ENCODE results near the gene CDH4.

CDH4 gene

DNA sequence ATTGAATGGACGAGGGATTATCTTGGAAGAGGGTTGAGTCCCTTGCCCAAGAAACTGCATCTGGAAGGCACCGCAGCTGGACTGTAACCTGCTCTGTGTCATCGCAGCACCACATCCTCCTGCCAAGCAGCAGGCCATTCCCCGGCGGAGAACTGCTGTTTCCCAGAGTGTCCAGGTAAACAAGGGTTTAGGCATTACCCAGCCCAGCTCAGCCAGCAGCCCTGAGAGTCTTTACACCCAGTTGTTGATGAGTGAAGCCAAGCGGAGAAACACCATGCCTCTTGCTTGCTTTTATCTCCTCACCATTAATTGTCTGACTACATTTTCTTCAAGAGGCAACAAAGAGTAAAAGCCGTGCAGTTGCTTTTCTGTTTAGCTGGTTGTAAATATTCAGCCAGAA is 104.1 kb downstream of the CDH4 start:
- DNase-seq (ENCODE audit: low spot score), result no peak

DNA sequence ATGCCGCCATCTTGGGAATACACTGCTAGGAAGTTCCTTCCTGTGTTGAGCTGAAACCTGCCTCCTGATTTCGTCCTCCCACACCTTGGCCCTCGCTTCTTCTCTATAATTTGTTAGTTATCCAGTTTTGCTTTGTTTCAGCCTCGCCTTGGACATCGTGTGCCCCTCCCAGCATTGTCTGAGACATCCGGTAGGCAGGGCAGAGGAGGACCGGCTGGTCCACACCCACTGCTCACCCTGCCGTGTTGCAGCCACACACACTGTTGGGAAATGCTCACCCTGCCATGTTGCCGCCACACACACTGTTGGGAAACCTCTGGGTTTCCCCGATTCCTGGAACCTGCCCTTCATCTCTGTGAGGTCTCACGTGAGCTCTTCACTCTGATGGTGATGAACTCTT is 105.1 kb downstream of the CDH4 start:
- no peak for DNase-seq (ENCODE audit: low spot score)

DNA sequence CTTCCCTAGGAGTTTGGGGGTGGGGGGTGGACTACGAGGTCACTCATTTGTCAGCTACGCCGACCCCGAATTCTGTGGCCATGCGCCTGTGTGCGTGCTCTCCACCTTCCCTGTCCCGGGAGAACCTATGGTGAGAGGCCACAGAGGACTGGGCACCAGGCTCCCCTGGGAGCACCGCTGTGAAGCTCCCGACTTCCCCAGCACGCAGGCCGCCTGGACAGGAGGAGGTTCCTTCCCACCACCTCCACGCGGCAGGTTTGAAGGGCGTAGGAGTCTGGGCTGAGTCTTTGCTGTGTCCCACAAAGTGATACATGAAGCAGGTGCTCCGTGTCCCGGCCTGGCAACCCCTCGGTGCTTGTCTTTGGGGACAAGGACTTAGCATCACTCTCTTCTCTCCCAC is 107.2 kb downstream of the CDH4 start:
- DNase-seq (ENCODE audit: low spot score), result no peak

DNA sequence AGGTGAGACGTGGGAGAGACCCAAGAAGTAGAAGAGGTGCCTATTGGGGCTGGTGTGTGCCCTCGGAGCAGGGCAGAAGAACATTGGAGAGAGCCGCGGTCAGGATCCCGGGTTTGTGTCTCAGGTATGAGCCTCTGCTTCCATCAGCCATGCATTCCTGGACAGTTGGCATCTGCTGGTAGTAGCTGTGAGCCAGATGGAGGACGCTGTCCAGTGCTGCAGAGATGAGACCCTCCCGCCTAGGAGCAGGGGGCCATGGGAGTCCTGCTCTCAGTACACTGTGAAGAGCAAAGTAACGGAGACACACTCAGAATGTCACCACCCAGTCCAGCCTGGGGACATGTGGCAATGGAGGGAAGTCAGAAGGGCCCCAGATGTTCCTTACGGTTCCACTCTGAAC is 108.2 kb downstream of the CDH4 start:
- no peak for DNase-seq (ENCODE audit: low spot score)

DNA sequence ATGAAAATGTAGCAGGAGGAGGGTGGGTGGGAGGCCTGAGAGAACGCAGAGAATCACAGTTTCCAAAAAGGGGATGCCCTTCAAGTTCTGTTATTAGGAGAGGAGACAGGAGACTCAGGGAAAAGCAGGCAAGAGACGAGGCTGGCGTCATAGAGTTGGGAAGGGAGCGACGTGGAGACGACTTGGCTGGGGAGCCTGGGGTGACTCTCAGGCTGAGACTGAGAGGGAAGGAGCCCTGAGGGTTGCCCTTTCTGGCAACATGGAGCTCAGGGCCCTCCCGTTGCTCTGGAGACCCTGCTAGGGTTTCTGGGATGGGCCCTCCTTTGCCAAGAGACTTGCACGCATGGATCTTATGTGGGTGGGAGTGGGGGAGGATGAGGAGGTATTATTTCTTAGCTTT is 108.9 kb downstream of the CDH4 start:
- DNase-seq (ENCODE audit: low spot score), result no peak

DNA sequence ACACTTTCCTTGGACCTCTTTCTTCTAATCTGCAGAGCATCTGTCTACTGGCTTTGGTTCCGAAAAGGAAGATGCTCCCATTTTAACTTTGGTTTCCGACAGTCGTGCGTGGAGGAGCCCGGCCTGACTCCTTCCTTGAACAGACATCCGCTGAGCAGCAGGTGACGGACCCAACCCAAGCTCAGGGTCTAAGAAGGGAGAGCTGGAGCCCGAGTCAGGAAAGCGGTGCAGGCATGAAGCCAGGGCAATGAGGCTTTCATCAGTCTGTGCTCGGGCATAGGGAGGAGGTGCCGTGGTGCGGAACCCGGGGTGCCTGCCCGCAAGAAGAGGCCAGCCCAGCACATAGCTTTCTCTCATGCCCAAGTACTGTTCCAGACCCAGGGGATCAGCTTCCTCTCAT is 109.4 kb downstream of the CDH4 start:
- DNase-seq (ENCODE audit: low spot score), result no peak

DNA sequence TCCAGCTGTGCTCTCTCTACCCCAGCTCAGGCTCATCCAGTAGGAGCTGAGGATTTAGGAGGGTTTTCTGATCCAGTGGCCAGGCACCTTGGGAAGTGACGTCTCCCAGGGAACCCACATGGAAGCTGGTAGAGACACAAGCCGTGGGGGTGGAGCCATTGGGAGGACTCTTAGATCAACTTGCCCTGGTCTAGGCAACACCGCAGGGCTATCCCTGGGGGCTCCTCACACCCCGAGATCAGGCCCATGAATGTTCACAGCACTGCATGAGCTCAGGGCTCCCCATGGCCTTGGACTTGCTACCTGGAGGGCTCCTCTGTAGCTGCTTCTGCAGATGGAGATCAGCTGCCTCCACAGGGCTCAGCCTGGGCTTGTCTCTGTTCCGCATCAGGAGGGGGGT is 112.1 kb downstream of the CDH4 start:
- DNase-seq (ENCODE audit: low spot score), result no peak

DNA sequence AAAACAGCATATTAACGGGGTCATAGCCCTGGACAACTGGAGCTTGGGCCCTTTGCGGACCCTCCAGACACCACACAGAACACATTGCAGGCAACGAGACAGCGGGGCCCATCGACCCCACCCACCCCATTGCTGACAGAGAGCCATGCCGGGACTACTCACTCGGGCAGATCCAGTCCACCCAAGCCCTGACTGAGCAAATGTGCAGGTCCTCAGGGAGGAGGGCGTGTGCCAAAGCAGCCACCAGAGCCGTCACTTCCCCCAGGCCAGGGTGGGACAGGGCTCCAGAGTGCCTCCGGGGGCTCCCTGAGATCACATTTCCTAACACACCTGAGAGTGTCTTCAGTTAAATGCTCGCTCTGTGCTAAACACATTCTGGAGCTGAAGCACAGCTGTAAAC is 114.9 kb downstream of the CDH4 start:
- DNase-seq (ENCODE audit: low spot score), result no peak

DNA sequence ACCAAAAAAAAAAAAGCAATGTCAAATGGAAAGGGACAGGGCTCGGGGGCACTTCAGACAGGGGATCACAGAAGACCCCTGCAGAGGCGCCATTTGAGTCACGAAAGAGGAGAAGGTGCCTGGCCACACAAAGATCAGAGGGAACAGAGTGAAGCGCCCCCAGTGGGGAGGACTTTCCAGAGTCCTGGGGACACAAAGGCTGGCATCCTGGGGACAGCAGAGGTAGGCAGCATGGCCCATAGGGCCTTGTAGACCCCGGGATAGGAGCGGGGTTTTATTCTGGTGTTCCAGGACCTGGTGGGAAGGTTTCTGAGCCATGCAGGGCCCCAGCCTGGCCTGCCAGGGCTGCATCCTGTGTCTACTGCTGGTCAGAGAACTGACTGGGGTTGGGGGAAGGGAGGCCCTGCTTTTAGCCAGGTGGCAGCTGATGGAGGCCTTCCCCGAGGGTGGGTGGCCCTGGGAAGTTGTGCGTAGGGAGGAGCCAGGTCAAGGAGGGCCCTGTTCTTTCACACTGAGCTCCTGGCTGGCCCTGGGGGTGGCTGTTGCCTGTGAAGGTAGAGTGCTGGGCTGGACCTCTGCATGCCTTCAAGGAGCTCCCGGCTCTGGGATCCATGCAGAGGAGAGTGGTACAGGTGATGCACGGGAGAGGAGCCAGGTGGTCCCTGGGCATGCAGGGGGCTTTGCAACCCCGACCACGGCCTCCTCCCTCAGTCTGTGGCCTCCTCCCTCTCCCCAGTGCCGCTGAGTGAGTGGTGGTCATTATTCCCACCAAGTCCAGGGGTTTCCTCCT is 117.9 kb downstream of the CDH4 start:
- no peak for DNase-seq (ENCODE audit: low spot score)

DNA sequence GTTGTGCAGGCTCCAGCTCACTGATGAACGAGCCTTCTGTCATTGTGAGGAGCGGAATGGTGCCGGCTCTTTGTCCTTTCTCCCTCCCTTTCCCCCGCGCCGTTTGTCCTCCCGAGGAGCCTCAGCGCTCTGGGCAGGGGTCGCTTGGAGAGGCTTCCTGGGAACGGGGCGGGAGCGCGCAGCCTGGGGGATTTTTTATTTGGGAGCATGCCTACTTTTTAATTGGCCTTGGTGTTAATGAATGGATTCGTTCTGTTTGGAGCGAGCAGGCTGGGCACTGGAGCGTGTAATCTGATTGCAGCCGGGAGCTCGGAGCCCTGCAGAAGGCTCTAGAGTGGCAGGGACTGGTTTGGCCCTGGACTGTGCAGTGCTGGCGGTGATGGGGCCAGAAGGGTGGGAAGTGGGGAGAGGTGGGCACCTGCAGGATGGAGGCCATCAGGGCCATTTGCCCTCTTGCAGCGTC is 118.8 kb downstream of the CDH4 start:
- DNase-seq (ENCODE audit: low spot score), result no peak

DNA sequence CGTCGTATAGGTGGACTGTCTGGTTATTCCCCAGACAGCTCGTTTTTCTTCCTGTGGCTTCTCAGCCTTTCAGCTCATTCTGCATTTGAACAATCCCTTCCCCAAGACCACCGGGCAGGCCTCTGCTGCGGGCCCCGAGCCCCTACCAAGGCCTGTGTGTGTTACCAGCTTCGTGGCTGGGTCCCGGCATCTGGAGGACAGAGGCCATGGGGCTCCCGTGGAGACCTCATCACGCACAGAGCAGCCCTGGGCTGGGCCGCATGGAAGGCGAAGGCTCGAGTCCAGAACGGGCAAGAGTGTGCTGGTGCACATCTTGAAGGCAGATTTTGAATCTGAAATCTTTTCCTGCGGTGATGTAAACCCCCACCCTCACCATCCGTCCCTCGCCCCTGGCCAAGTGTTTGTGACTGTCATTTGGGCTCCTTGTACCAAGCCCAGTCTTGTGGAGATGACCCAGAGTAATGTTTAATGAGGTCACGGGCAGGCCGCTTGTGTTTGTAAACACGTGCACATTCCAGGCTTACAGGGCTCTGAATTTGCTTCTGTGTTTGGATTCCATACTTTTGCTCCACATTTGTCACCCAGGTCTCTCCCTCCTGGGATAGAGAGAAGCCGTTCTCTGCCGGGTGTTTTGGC is 119.6 kb downstream of the CDH4 start:
- DNase-seq (ENCODE audit: low spot score), result no peak

DNA sequence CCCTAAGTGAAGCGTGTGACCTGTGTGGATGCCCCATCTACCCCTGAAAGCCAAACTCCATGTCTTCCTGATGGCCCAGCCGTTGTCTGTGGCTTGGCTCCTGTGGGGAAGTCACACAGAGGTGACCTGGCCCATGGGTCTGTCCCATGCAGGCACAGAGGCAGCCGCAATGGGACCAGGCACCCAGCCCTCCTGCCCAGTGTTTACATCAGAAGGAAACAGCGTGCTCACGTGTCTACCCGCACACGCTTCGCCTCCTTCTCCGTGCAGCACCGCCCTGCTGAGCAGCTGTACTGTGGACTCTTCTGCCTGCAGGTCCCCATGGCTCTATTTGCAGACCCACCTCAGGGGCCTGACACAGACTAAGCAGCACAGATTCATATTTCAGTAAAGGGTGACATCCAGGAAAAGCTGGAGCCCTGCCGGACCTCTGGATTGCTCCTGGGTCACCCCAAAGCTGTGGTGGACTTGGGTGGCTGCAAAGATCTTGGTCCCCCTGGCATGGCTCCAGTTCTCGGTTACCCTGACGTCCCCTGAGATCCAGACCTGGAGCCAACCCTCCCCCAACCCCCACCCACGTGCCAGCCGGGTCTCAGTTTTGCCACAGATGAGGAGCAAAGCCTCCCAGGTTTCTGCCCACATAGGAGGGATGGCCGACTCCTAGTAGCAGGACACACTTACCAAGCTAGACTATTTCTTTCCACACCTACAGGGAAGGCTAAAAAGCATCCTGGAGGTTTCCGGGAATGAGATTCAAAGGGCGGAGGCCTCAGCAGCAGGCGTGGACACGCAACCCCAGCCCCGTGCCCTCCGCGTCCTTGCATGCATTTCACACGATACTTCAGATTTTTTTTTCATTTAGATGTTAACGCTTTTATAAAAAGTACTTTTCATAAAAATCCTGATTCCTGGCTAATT is 120.3 kb downstream of the CDH4 start:
- no peak for DNase-seq (ENCODE audit: low spot score)

DNA sequence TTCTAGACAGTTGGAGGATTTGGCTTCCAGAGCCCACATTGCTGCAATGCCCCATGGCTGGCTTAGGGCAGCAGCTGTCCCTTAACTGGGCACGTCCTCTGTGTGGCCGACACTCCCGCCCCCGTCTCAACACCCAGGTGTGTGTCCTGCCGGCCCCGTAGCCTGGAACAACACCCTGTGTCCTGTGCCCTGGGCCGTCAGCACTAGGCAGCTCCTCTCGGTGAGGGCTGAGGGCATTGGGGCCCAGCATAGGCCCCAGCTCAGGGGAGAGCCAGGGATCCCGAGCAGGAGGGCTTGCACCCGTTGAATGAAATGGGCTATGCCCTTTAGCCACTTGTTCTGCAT is 121.0 kb downstream of the CDH4 start:
- no peak for DNase-seq (ENCODE audit: low spot score)

DNA sequence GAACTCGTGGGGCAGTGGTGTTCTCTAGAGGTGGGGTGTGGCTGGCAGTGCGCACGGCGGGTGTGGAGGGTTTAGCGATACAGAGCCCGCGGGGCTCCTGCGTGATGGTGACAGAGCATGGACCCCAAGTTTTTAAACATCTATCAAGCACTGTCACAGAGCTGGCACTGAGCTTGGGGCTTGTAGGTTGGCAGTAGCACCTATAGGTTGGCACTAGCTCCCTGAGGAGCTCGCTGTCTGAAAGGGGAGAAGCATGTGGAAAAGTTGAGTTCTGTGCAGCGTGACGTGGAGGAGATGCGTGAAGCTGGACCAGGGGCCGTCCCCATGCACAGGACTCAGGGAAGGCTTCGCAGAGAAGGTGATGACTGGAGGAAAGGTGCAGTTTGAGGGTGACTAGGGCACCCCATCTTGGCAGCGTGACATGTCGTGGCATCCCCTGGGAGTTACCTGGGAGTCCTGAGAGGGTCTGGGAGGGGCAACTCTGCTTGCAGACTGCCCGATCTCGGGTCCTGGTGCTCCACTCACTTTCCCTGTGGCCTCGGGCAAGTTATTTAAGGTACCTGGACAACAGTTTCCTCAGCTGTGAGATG is 122.0 kb downstream of the CDH4 start:
- no peak for DNase-seq (ENCODE audit: low spot score)

DNA sequence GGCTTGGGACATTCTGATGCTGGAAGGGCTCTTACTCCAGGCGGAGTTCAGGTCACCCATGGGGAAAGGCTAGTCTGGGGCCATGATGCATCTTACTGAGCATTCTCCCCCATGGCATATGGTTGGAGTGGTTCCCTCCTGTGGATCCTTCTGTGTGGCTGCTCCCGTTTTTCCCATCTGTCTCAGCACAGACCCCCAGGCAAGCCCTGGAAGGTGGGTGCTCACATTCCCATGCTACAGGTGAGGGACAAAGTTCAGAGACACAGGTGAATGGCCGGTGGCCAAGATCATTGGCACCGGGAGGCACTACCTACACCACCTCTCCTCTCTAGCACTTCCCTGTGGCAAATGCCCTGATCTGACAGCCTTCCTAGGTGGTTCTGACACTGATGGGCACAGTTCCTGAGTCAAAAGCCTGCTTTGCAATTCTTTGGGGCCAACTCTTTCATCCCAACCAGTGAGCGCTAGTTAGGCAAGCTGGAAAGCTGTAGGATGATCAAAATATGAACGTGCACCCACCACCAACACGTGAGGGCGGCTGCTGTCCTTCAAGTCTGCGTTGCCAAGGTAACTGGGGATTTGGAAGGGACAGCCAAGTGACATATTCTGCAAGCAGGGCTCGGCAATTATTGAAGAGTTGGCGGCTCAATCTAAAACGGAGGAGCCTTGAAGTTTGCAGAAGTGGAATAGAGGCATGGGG is 124.6 kb downstream of the CDH4 start:
- DNase-seq (ENCODE audit: low spot score), result no peak

DNA sequence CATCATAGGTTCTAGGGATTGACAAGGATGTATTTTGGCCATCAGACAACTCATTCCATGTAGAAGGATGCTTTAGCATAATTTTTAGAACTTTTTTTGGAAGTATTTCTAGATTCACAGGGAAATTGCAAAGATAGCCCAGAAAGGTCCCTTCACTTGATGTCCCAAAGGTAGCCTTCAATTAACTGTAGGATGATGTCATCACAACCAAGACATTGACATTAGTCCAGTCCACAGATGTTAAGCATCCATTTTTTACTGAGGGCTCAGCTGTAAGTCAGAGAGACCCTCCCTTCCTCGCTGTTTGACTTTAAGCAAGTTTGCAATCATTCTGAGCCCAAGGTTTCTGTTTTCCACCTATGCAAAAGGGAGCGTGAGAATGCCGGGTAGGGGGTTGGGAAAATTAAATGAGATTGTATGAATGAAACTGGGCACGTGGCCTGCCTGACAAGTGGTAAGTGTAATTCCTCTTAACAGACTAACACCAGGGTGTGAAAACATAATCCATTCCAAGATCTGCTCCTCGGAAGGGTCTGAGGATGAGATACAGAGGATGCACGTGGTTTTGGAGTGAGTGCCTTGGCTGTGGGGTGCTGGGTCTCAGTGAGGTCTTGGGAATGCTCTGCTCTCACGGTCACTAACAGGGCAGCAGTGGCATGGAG is 126.8 kb downstream of the CDH4 start:
- DNase-seq (ENCODE audit: low spot score), result no peak

DNA sequence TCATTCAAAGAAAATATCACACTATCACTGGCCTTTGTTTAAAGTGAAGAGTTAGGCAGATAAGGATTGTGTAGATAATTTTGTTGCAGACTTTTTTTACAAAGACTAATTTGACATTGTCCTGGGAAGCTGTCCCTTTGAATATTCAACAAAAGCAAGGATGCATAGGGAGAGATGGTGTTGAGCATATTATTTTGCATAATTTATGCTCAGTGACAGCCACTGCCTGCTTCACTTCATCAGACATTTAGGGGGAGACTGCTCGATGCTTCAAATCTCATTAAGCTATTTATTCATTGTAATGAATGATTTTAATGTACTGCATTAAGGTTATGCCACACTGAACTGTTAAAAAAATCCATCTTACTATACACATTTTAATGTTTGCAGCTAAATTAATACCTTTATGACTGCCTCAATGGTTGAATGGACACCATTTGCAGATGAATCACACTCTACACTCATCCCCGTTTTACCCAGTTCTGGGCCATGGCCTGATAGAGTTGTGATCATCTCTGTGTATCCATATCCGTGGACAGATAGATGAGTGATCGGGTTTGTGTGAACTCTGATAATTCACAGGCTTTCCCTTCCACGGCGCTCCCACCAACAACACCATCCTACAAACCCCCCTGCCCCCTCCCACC is 128.0 kb downstream of the CDH4 start:
- no peak for DNase-seq (ENCODE audit: low spot score)

DNA sequence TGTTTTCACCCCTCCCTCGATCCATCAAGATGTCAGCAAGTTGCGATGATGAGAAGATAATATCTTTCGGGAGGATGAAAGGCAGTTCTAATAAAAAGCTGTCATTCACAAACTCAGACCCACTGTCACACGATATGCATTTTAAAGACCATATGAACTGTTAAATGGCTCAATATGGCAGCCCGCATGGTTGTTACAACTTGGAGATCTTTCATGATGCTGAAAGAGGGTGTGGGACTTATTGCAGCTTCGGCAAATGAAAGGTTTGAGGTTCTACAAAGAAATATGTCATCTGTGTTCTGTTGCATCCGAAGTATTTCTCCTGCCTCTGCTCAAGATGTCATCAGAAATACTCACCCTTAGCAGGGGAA is 128.5 kb downstream of the CDH4 start:
- DNase-seq (ENCODE audit: low spot score), result no peak

DNA sequence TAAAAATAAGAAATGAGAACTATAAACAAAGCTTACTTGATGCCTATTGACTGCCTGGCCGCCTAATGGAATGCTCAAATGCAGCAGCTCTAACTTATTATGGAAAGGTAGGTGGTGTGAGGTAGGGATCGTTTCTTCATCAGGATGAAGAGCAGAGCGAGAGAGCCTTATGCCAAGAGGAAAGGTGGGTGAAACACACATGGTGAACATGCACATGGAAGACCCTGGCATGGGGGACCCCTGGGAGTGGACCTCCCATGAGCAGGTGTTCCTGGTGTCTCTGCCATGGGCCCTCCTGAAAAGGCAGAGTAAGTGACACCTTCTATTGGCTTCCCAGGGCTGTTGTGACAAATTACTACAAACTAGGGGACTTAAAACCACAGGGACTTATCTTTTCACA is 130.1 kb downstream of the CDH4 start:
- DNase-seq (ENCODE audit: low spot score), result no peak

DNA sequence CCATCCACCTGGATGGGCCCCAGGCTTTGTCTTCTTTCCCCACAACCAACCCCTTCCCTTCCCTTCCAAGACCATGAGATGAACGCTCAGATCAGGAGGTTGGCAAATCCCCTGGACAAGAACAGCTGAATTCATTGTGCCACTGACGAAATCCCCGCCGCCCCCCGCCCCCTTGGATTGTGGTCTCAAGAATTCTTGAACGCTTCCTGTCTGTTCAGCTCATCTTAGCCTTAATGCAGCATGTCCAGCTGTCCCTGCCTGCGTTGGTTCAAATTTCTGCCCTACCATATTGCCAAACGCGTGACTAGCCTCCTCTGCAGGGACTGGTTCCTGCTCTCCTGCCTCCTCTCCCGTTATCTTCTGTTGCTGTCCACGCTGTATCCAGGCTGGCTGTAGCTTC is 133.2 kb downstream of the CDH4 start:
- DNase-seq (ENCODE audit: low spot score), result no peak

DNA sequence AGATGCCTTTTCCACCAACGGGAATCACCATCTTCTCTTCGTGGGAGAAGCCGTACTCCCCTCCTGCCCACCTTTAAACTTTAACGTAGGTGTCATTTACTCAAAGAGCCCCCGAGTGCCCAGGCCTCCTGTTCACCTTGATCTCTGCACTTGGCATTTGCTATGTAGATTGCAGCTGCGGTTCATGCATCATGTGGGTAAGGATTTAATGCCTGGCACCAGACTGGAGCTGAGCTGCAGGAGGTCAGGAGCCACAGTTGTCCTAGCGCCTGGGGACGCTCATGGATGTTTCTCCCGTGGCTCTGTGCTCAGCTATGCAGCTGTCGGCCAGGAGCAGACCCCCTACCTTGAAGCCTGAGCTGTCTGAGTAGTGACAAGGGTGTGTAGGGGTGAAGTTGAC is 133.7 kb downstream of the CDH4 start:
- no peak for DNase-seq (ENCODE audit: low spot score)
